K562 treated with DMSO at 1 percent for 48 hours (cell line): ENCODE measurements around the gene OR51B4. TPM values are rescaled to one million over a fixed set of nuclear protein-coding genes. Genes with fewer than 3 reads are reported as not detected.

Source experiments
- total RNA-seq: library from RNA; unstranded; fragments of 300-600 nt; gene quantifications from 2 replicates; pipeline ENCODE4 v1.2.3, GENCODE V29; 2022; ENCODE audit warnings: low replicate concordance; ENCODE audit errors: extremely low read depth

The OR51B4 gene, protein sequence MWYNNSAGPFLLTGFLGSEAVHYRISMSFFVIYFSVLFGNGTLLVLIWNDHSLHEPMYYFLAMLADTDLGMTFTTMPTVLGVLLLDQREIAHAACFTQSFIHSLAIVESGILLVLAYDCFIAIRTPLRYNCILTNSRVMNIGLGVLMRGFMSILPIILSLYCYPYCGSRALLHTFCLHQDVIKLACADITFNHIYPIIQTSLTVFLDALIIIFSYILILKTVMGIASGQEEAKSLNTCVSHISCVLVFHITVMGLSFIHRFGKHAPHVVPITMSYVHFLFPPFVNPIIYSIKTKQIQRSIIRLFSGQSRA
- not detected in 2 replicates for total RNA-seq

DNA sequence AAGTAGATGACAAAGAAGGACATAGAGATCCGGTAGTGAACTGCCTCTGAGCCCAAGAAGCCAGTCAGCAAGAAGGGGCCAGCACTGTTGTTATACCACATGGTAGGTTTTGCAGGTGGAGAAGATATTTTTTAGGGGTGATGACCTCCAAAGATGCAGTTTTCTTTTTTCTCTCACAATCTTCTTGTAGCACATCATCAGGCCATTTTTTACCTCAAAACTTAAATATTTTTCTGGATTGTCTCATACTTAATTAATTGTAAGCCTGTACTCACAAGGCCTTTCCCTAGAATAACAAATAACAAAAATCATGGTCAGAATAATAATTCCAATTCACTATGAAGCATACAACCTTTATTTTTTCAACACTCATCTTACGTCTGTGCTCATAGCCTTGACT is at the start of gene OR51B4:
Gene OR51B4, minus strand, starts transcription at position 101 of the 400 bp plus-strand sequence. Its CDS starts 0 bp downstream, at position 101.

DNA sequence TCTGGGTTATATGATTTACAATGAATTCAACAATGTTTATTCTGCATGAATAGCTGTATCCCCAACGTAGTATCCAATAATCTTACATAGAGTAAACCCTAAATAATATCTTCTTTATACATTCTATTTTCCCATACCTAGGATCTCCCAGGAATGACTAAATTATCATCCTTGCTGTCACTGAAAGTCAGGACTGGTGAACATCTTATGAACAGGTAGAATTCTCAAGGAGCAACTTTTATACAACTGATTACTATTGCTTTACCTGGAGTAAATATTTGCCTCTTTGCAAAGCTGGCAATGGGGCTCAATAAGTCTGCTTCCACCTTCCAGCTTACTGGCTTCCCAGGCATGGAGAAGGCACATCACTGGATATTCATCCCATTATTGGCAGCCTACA is 49.5 kb upstream of the OR51B4 start, which contains the start of gene OR51B6:
Gene OR51B6, plus strand, starts transcription at position 301 of the 400 bp plus-strand sequence. Its CDS starts 0 bp downstream, at position 301.

DNA sequence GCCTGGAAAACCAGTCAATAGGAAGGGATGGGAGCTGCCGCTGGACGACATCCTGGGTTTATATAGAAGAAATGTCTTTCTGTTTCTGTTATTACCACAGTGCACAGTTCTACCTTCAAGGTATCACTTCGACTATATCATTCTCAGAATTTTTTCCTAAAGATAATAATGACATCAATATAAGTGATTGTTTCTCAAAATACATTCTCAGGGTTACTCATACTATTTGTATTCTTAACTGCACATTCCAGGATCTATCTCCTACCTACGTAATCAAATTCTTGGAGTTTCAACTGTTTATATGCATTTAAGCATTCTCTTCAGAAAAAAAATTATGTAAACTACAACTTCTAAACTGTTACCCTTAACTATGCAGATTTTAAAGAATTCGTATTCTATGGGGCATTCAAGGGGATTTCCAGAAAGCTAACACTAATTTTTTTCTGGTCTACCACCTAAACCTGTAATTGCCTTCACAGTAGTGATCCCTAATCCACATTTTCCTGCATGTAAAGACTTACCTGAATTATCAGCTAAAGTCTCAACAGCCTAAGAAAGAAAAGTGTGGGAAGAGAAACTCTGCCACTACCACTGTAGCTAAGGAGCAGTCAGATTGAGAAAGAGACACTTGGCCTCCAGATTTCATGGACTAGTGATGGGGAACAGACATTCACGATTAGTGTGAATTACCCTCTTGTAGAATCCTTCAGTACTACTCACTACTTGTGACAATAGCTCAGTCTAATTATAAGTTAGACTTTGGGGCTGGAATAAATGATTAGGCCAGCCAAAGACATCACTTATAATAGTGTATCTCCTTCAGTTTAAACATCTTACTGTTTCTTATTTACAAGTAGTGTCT is 42.0 kb upstream of the OR51B4 start, which contains the start of gene OR51B5:
Gene OR51B5, minus strand, starts transcription at position 51 of the 862 bp plus-strand sequence. Its CDS starts 0 bp downstream, at position 51.

DNA sequence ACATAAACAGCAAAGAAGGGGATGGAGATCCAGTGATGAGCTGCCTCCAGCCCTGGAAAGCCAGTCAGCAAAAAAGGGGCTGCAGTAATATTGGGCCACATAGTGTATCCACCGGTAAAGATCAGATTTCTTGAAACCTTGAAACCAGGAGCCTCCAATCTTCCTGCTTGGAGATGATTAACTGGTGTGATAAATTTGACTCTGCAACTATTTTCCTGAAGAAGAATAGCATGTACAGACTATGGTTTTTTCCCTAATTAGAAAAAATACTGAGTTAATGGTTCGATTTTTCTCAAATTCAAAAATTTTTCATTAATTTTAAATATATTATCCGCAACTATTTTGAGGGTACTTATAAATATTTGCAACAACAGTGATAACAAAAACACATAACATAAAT is 22.5 kb upstream of the OR51B4 start, which contains the start of gene OR51B2:
Gene OR51B2, minus strand, starts transcription at position 101 of the 400 bp plus-strand sequence. Its CDS starts 0 bp downstream, at position 101.

DNA sequence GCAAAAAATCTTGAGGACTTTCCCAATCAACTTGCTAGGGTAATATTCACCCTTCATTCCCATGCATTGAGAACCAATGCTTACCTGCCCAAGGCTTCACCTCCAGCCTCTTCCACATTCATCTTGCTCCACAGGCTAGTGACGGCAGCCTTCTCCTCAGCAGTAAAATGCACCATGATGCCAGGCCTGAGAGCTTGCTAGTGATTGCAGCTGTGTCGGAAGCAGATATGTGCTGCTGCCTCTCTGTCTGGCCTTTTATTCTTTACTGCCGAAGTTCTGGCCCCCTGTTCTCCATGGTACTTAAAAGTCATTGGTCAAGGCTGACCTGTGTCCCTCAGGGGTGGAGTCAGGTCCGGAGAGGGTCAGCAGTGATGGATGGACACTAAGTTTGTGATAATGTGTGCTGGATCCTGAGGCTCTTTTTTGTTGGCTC is 32.0 kb downstream of the OR51B4 start, which contains the start of gene HBE1:
Gene HBE1, minus strand, starts transcription at position 231 of the 433 bp plus-strand sequence. Its CDS starts 55 bp downstream, at position 176.

DNA sequence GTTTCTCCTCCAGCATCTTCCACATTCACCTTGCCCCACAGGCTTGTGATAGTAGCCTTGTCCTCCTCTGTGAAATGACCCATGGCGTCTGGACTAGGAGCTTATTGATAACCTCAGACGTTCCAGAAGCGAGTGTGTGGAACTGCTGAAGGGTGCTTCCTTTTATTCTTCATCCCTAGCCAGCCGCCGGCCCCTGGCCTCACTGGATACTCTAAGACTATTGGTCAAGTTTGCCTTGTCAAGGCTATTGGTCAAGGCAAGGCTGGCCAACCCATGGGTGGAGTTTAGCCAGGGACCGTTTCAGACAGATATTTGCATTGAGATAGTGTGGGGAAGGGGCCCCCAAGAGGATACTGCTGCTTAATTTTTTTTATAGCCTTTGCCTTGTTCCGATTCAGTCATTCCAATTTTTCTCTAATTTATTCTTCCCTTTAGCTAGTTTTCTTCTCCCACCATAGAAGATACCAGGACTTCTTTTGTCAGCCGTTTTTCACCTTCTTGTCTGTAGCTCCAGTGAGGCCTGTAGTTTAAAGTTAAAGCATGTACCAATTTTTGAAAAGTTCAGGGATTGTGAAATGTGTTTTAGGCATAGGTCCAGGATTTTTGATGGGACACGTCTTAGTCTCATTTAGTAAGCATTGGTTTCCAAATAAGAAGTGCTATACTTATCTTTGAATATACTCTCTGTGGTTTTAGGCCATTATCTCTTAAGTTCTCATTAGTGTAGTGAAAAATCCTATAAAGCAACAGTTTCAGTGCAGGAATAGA is 46.9 kb downstream of the OR51B4 start, which contains the start of gene HBG2:
Gene HBG2, minus strand, starts transcription at position 136 of the 768 bp plus-strand sequence. Its CDS starts 53 bp downstream, at position 83.

Other genes with a start within 250 kb of the OR51B4 start
- gene OR52E2, start 242.3 kb downstream of the OR51B4 start, total RNA-seq, result not detected in 2 replicates
- not detected in 2 replicates for gene OR52E1, start 232.4 kb downstream of the OR51B4 start, total RNA-seq
- not detected in 2 replicates for gene OR52A5, start 163.6 kb downstream of the OR51B4 start, total RNA-seq
- gene OR52A1, start 147.2 kb downstream of the OR51B4 start, total RNA-seq, result not detected in 2 replicates
- gene OR51V1, start 101.3 kb downstream of the OR51B4 start, total RNA-seq, result not detected in 2 replicates
- gene HBB, start 74.9 kb downstream of the OR51B4 start, total RNA-seq, result not detected in 2 replicates
- not detected in 2 replicates for gene HBD, start 67.5 kb downstream of the OR51B4 start, total RNA-seq
- not detected in 2 replicates for gene HBG1, start 52.1 kb downstream of the OR51B4 start, total RNA-seq
- gene HBG2, start 47.2 kb downstream of the OR51B4 start, total RNA-seq, result 3,082 TPM in 1 of 2 replicates, not detected in the other
- not detected in 2 replicates for gene HBE1, start 32.0 kb downstream of the OR51B4 start, total RNA-seq
- gene OR51B2, start 22.4 kb upstream of the OR51B4 start, total RNA-seq, result not detected in 2 replicates
- not detected in 2 replicates for gene OR51B5, start 41.6 kb upstream of the OR51B4 start, total RNA-seq
- not detected in 2 replicates for gene OR51B6, start 49.6 kb upstream of the OR51B4 start, total RNA-seq
- not detected in 2 replicates for gene OR51M1, start 81.9 kb upstream of the OR51B4 start, total RNA-seq
- not detected in 2 replicates for gene OR51Q1, start 120.2 kb upstream of the OR51B4 start, total RNA-seq
- not detected in 2 replicates for gene OR51I1, start 139.6 kb upstream of the OR51B4 start, total RNA-seq
- not detected in 2 replicates for gene OR51I2, start 147.4 kb upstream of the OR51B4 start, total RNA-seq
- gene OR52D1, start 186.7 kb upstream of the OR51B4 start, total RNA-seq, result not detected in 2 replicates
- not detected in 2 replicates for gene UBQLN3, start 208.0 kb upstream of the OR51B4 start, total RNA-seq
- gene UBQLNL, start 214.8 kb upstream of the OR51B4 start, total RNA-seq, result not detected in 2 replicates
- gene OR52H1, start 246.6 kb upstream of the OR51B4 start, total RNA-seq, result not detected in 2 replicates